GM12878 (cell line): Measurements from ENCODE around the gene ACOX1. TPM values are rescaled to one million over a fixed set of nuclear protein-coding genes. Genes with fewer than 3 reads are reported as not detected.

Experiments
- ATAC-seq: fragments of 200-7000 bp; cut with Tn5 transposase; 3 replicates; pipeline ENCODE4 v1.9.1; 2020; ENCODE audit warnings: mild to moderate bottlenecking, moderate library complexity
- BruUV-seq: library from RNA; stranded (reverse); fragments of 400-500 nt; replicated peaks from 2 replicates; lab custom pipeline; 2021; lab: Mats Ljungman, UMichigan
- CTCF ChIA-PET: fragments of 300-600 bp; sonication (Branson Sonifier 250); formaldehyde crosslinking; extraction: SDS; loops from one replicate; lab custom pipeline; 2021; ENCODE audit warnings: inconsistent platforms; lab: Yijun Ruan, JAX
- POLR2A ChIA-PET: fragments of 350-600 bp; formaldehyde crosslinking; extraction: SDS; loops from one replicate; lab custom pipeline; 2021; ENCODE audit warnings: inconsistent platforms; lab: Charles Lee
- RAD21 ChIA-PET: fragments of 300-600 bp; sonication (Branson Sonifier 250); formaldehyde crosslinking; loops from one replicate; lab custom pipeline; 2023; ENCODE audit warnings: antibody characterized with exemption; ENCODE audit not compliant: unreplicated experiment; lab: Charles Lee
- SMC1A ChIA-PET: fragments of 300-600 bp; sonication (Branson Sonifier 250); formaldehyde crosslinking; loops from one replicate; lab custom pipeline; 2023; ENCODE audit not compliant: unreplicated experiment, uncharacterized antibody; lab: Charles Lee
- DNase-seq: peaks from one replicate; pipeline ENCODE4 v3.0.0-alpha.2; 2011; ENCODE audit warnings: low read depth, low spot score
- FAIRE-seq: peaks from 3 replicates; lab custom pipeline; 2011; peaks lifted over from hg19 to GRCh38; lab: Jason Lieb, UNC
- H2AFZ ChIP-seq: 2 replicates; pipeline ENCODE4 v1.6.0; 2011; ENCODE audit warnings: low read depth, low read length, control low read depth; ENCODE audit not compliant: control insufficient read depth
- H3K27ac ChIP-seq: 2 replicates; pipeline ENCODE4 v1.5.1; 2011; ENCODE audit warnings: control low read depth; ENCODE audit not compliant: control insufficient read depth, insufficient read depth
- H3K27me3 ChIP-seq, 2 experiments: replicated peaks in 1 of 2; 2 replicates each; pipeline versions ENCODE4 v1.6.0 to v1.6.1; 2011; ENCODE audit warnings: low read length in 1 of 2; ENCODE audit not compliant: control insufficient read depth in 2 of 2, insufficient read depth in 2 of 2
- H3K36me3 ChIP-seq, 2 experiments: 2 replicates each; pipeline ENCODE4 v1.5.1; 2011; ENCODE audit warnings: low read length in 1 of 2; ENCODE audit not compliant: control insufficient read depth in 2 of 2, insufficient read depth in 2 of 2
- H3K4me1 ChIP-seq: 2 replicates; pipeline ENCODE4 v1.6.1; 2011; ENCODE audit warnings: mild to moderate bottlenecking, low read length, moderate library complexity, mixed read lengths; ENCODE audit not compliant: control insufficient read depth, insufficient read depth
- H3K4me2 ChIP-seq: 2 replicates; pipeline ENCODE4 v1.6.0; 2011; ENCODE audit warnings: control low read depth; ENCODE audit not compliant: control insufficient read depth, insufficient read depth
- H3K4me3 ChIP-seq: fragments of 200-600 bp; sonication (generic); 2 replicates; pipeline ENCODE4 v1.5.1; 2016
- H3K79me2 ChIP-seq: 2 replicates; pipeline ENCODE4 v1.6.0; 2011; ENCODE audit warnings: low read length; ENCODE audit not compliant: control insufficient read depth, insufficient read depth
- H3K9ac ChIP-seq: 2 replicates; pipeline ENCODE4 v1.8.0; 2011; ENCODE audit warnings: low read length, control low read depth, mixed read lengths; ENCODE audit not compliant: control insufficient read depth, insufficient read depth
- H3K9me3 ChIP-seq: replicated peaks from 3 replicates; pipeline ENCODE4 v1.5.1; 2011; ENCODE audit warnings: mild to moderate bottlenecking, low read length; ENCODE audit not compliant: control insufficient read depth, insufficient read depth
- H4K20me1 ChIP-seq: 2 replicates; pipeline ENCODE4 v1.6.0; 2011; ENCODE audit not compliant: control insufficient read depth, insufficient read depth
- ATF2 ChIP-seq: IDR thresholded peaks from 2 replicates; pipeline ENCODE4 v1.6.1; 2012; ENCODE audit warnings: low read length, inconsistent platforms
- ATF3 ChIP-seq: IDR thresholded peaks from 2 replicates; pipeline ENCODE4 v1.6.1; 2011; ENCODE audit warnings: low read depth, mild to moderate bottlenecking, low read length, moderate library complexity, borderline replicate concordance; ENCODE audit errors: extremely low read depth
- BACH1 ChIP-seq: fragments of 450-650 bp; IDR thresholded peaks from 2 replicates; pipeline ENCODE4 v1.6.1; 2017; ENCODE audit warnings: mild to moderate bottlenecking, borderline replicate concordance
- BMI1 ChIP-seq: fragments of 450-650 bp; IDR thresholded peaks from 2 replicates; pipeline ENCODE4 v1.6.1; 2016; ENCODE audit warnings: mild to moderate bottlenecking, moderate library complexity, borderline replicate concordance
- BRCA1 ChIP-seq: IDR thresholded peaks from 2 replicates; pipeline ENCODE4 v1.6.1; 2011; ENCODE audit warnings: low read depth, low read length, improper control_type of control experiment
- E2F8 ChIP-seq: fragments of 450-650 bp; IDR thresholded peaks from 2 replicates; pipeline ENCODE4 v1.6.1; 2018; ENCODE audit warnings: mild to moderate bottlenecking, low read depth, moderate library complexity; ENCODE audit not compliant: partially characterized antibody
- EZH2 ChIP-seq: IDR thresholded peaks from 2 replicates; pipeline ENCODE4 v1.6.1; 2012; ENCODE audit warnings: low read depth, mild to moderate bottlenecking, control low read depth, inconsistent platforms, low read length, borderline replicate concordance; ENCODE audit not compliant: control insufficient read depth
- IKZF2 ChIP-seq, 2 experiments: fragments of 450-650 bp; IDR thresholded peaks; 2 replicates each; pipeline ENCODE4 v1.6.1; 2017; ENCODE audit warnings: mild to moderate bottlenecking in 2 of 2, moderate library complexity in 2 of 2
- NKRF ChIP-seq: fragments of 450-650 bp; conservative IDR thresholded peaks from 2 replicates; pipeline ENCODE4 v1.6.1; 2017; ENCODE audit warnings: mild to moderate bottlenecking, moderate library complexity
- NR2F1 ChIP-seq: fragments of 450-650 bp; conservative IDR thresholded peaks from 2 replicates; pipeline ENCODE4 v1.6.1; 2017; ENCODE audit warnings: mild to moderate bottlenecking
- SMARCA5 ChIP-seq: fragments of 450-650 bp; IDR thresholded peaks from 2 replicates; pipeline ENCODE4 v1.6.1; 2017; ENCODE audit warnings: mild to moderate bottlenecking
- SMC3 ChIP-seq: IDR thresholded peaks from 2 replicates; pipeline ENCODE4 v1.6.1; 2011; ENCODE audit warnings: low read length, improper control_type of control experiment, borderline replicate concordance
- SP1 ChIP-seq: IDR thresholded peaks from one replicate; pipeline ENCODE4 v1.6.1; 2011; ENCODE audit warnings: low read depth, low read length
- SUZ12 ChIP-seq: fragments of 200-600 bp; sonication (generic); IDR thresholded peaks from one replicate; pipeline ENCODE4 v1.6.1; 2018; ENCODE audit warnings: antibody characterized with exemption, mild to moderate bottlenecking; ENCODE audit not compliant: unreplicated experiment
- TCF3 ChIP-seq: IDR thresholded peaks from 2 replicates; pipeline ENCODE4 v1.6.1; 2012; ENCODE audit warnings: low read depth, mild to moderate bottlenecking, low read length, borderline replicate concordance; ENCODE audit not compliant: insufficient read depth
- ZBED1 ChIP-seq: IDR thresholded peaks from 2 replicates; pipeline ENCODE4 v1.6.1; 2016; ENCODE audit warnings: borderline replicate concordance
- WGBS: methylation state at CpG from one replicate; pipeline ENCODE4 v1.1.6; 2016; ENCODE audit warnings: low lambda C conversion rate; ENCODE audit not compliant: insufficient replicate concordance, insufficient coverage; ENCODE audit errors: missing lambda C conversion rate; 5-methylcytosine and 5-hydroxymethylcytosine counted together
- in situ Hi-C: fragments of 300-500 bp; cut with MboI; formaldehyde crosslinking; loops from 9 replicates; pipeline ENCODE4 v1.14.3; 2018; ENCODE audit warnings: mixed read lengths
- intact Hi-C: fragments of 100-400 bp; cut with micrococcal nuclease; formaldehyde crosslinking; loops from one replicate; pipeline ENCODE4 v1.14.2; 2022; ENCODE audit not compliant: unreplicated experiment
- polyA plus RNA-seq, 11 experiments: library from polyadenylated mRNA; depleted of rRNA in 4 of 11; unstranded in 6 of 11; stranded (reverse) in 5 of 11; fragments of >200 nt; fragmentation: Nextera tagmentation in 4 of 11; fragmentation: Illumina TruSeq in 1 of 11; extraction: Ambion mirVana in 4 of 11; extraction: Trizol in 1 of 11; gene quantifications; 1 replicate in 1 of 11; 2 replicates in 10 of 11; pipeline versions ENCODE4 v1.2.1 to v1.2.3, GENCODE V29; 2011 to 2016; ENCODE audit warnings: inconsistent platforms in 2 of 11, missing spikeins in 2 of 11, low read depth in 1 of 11
- total RNA-seq, 4 experiments: library from RNA; depleted of rRNA in 3 of 4; stranded (reverse); fragments of >200 nt in 3 of 4; fragmentation: Illumina TruSeq in 1 of 4; extraction: Trizol in 1 of 4; gene quantifications; 2 replicates each; pipeline versions ENCODE4 v1.2.1 to v1.2.3, GENCODE V29; 2013 to 2021

Gene ACOX1
- total and polyA plus RNA-seq, 10 of the 15 experiments (the other 5 are each of a cell fraction or from before 2014, with no cell fraction given) = 6.5 to 26.2 (median 21.6) TPM

- TF ChIP-seq E2F8 (no peak), SMARCA5 (no peak), SP1 (no peak)
Measured at GRCh38 chr17:76022973-76023899, 44.3 kb upstream of the ACOX1 start (continued).

- no peak overlapping the region for H3K27ac ChIP-seq
- SMC1A ChIA-PET = no interaction called here
- no peak for ATAC-seq
- no peak overlapping the region for H2AFZ ChIP-seq
- no peak for FAIRE-seq
- 70% methylated on average over 24 of the region's 24 CpGs for WGBS
- in situ Hi-C loops (no loop called here), intact Hi-C loops (no loop called here)
- H4K20me1 ChIP-seq = no peaks in the 10 kb centered on the region
- no peaks in the 10 kb centered on the region for H3K36me3 ChIP-seq
- no peaks in the 10 kb centered on the region for H3K9me3 ChIP-seq
- POLR2A ChIA-PET = no interaction called here
- no peaks in the 10 kb centered on the region for H3K4me1 ChIP-seq
- no peak overlapping the region for H3K4me3 ChIP-seq
- BruUV-seq = no TSS peak
- no peaks in the 10 kb centered on the region for H3K79me2 ChIP-seq
- H3K27me3 ChIP-seq = no peaks in the 10 kb centered on the region
- H3K4me2 ChIP-seq = no peak overlapping the region
- DNase-seq = no peak
- CTCF ChIA-PET = interaction anchor here (0.5 kb wide), 1 partner anchor 340 kb away, joined by 3 read pairs; no protein-coding TSS in a partner anchor
- no peak overlapping the region for H3K9ac ChIP-seq
- RAD21 ChIA-PET = no interaction called here
- TF ChIP-seq EZH2 = no peak
- TF ChIP-seq NR2F1 = no peak
- no peak for TF ChIP-seq ZBED1
- TF ChIP-seq BMI1 = no peak
- no peak for TF ChIP-seq BRCA1
- TF ChIP-seq NKRF = no peak
- TF ChIP-seq SMC3 = no peak
- no peak for TF ChIP-seq SUZ12
- TF ChIP-seq ATF2 = no peak
- TF ChIP-seq IKZF2 (IDR thresholded peaks at IDR 0.05) = no peak
- TF ChIP-seq BACH1 = no peak
- TF ChIP-seq ATF3 = no peak
- TF ChIP-seq TCF3 = no peak
Measured at GRCh38 chr17:76022285-76022684, 43.3 kb upstream of the ACOX1 start.
